Activated naive CD4-positive, alpha-beta T cell treated with anti-CD3 and anti-CD28 coated beads for 36 hours (primary cell): Measurements from ENCODE around the gene LGALS3. TPM values are rescaled to one million over a fixed set of nuclear protein-coding genes. Genes with fewer than 3 reads are reported as not detected.

Experiments used
- CTCF ChIA-PET: fragments of 350-600 bp; sonication (Branson Sonifier 250); formaldehyde crosslinking; loops from one replicate; lab custom pipeline; 2021; ENCODE audit warnings: antibody characterized with exemption; lab: Charles Lee
- DNase-seq: peaks from one replicate; pipeline ENCODE4 v3.0.0-alpha.2; 2020
- H3K27ac Mint-ChIP-seq: one replicate; pipeline ENCODE4 v1.8.0; 2021; ENCODE audit warnings: mild to moderate bottlenecking, mixed read lengths
- H3K27me3 Mint-ChIP-seq: one replicate; pipeline ENCODE4 v1.8.0; 2021; ENCODE audit warnings: low read depth, mixed read lengths
- H3K36me3 Mint-ChIP-seq: one replicate; pipeline ENCODE4 v1.8.0; 2021; ENCODE audit warnings: low read depth, mixed read lengths
- H3K4me1 Mint-ChIP-seq: one replicate; pipeline ENCODE4 v1.8.0; 2021; ENCODE audit warnings: low read depth, mixed read lengths
- H3K4me3 Mint-ChIP-seq: one replicate; pipeline ENCODE4 v1.8.0; 2021; ENCODE audit warnings: mild to moderate bottlenecking, moderate library complexity, mixed read lengths
- H3K9me3 Mint-ChIP-seq: one replicate; pipeline ENCODE4 v1.8.0; 2021; ENCODE audit warnings: mixed read lengths
- intact Hi-C: fragments of 100-400 bp; cut with micrococcal nuclease; formaldehyde crosslinking; loops from one replicate; pipeline ENCODE4 v1.15.1; 2023
- total RNA-seq, 2 experiments: library from RNA; stranded (reverse); gene quantifications; one replicate each; pipeline ENCODE4 v1.2.3, GENCODE V29; 2021

The LGALS3 gene
- total RNA-seq, 2 experiments from 2014 or later, result 1.1 to 1.3 TPM

DNA sequence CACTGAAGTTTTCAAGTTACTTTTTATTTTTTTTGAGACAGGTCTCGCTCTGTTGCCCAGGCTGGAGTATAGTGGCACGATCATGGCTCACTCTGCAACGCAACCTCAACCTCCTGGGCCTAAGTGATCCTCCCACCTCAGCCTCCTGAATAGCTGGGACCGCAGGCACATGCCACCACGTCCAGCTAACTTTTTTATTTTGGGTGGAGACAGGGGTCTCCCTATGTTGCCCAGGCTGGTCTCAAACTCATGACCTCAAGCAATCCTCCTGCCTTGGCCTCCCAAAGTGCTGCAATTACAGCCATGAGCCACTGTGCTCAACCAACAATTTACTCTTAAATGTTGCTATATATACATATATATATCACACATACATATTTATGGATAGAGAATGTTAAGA, 27.4 kb upstream of the LGALS3 start:
- H3K27me3 Mint-ChIP-seq, result no peaks in the 10 kb centered on the region
- no peak for DNase-seq
- intact Hi-C loops, result loop anchor here (1.0 kb wide), 1 partner anchor 273 kb away; no protein-coding TSS in a partner anchor
- H3K36me3 Mint-ChIP-seq, result no peaks in the 10 kb centered on the region
- H3K4me3 Mint-ChIP-seq, result no peak overlapping the region
- CTCF ChIA-PET, result interaction anchor here (1.6 kb wide), 1 partner anchor 51 kb away, joined by 6 read pairs; the partner anchor contains the start of gene MAPK1IP1L
- H3K4me1 Mint-ChIP-seq, result peaks cover 41% of the 10 kb centered on the region
- H3K9me3 Mint-ChIP-seq, result no peaks in the 10 kb centered on the region
- no peak overlapping the region for H3K27ac Mint-ChIP-seq

GRCh38 chr14:55102141-55102621, 26.9 kb upstream of the LGALS3 start:
- Mint-ChIP-seq H3K27me3 (no peaks in the 10 kb centered on the region), H3K36me3 (no peaks in the 10 kb centered on the region), H3K27ac (no peak overlapping the region), H3K4me3 (no peak overlapping the region), H3K9me3 (no peaks in the 10 kb centered on the region), H3K4me1 (peaks cover 38% of the 10 kb centered on the region)
- peak; percentile 70 for DNase-seq
- intact Hi-C loops, result loop anchor here (1.0 kb wide), 1 partner anchor 272 kb away; no protein-coding TSS in a partner anchor
- CTCF ChIA-PET, result interaction anchor here (1.2 to 1.6 kb wide), 2 partner anchors 9 to 51 kb away, joined by 4 to 6 read pairs; partner anchors contain the start of gene MAPK1IP1L

- DNase-seq, result peak; percentile 54
- Mint-ChIP-seq H3K27ac (peak overlapping the region; percentile 67), H3K27me3 (no peaks in the 10 kb centered on the region), H3K4me3 (no peak overlapping the region), H3K36me3 (no peaks in the 10 kb centered on the region), H3K9me3 (no peaks in the 10 kb centered on the region), H3K4me1 (peaks cover 37% of the 10 kb centered on the region)
- intact Hi-C loops, result loop anchor here (1.0 kb wide), 1 partner anchor 31 kb away; no protein-coding TSS in a partner anchor
- CTCF ChIA-PET, result interaction anchor here (0.5 to 1.6 kb wide), 6 partner anchors 10 to 335 kb away, joined by 3 to 6 read pairs (median 4); partner anchors contain the start of genes DLGAP5 and MAPK1IP1L
These were observed 25.9 kb upstream of the LGALS3 start for GRCh38 chr14:55103005-55103640.

DNA sequence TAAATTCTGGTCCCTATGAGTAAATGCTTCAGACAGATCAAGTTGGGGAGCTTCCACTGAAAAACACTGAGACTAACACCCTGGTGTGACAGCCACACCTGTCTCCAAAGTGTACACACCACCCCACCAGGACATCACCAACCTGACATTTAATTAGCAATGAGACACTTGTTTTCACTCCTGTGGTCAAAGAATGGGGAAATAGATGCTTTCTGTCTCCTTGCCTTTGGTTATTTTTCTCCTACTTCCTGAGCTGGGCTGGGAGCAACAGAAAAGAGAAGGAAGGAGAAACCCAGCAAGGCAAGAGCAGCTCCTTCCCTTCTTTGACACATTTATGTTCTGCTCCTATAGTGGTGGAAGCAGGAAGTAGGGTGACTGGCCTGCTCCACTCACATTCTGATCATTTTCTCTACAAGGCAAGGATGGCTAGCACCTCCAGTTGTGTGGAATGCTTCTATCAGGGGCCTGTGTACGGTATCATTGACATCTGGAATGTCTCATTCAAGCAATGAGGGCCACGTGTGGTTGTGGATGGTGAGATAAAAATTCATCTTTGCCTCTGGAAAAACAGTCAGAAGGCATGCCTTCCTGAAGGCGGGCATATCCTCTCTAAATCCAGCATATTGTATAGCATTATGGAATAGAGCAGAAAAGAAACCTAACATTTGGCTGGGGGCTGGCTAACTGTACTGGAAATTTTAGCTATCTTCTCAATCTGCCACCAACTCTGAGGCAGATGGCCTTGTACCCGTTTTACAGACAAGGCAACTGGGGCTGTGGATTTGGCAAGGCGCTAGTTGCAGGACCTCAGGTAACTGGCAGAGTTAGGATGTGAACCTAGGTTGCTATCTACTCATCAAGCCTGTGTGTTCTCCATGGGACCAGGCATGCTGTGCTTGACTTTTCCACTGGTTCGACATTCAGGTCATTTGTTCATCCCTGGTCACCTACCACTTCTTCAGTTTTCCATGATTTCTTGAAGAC, 24.8 kb upstream of the LGALS3 start:
- peaks cover 32% of the 10 kb centered on the region for H3K4me1 Mint-ChIP-seq
- no peak for DNase-seq
- CTCF ChIA-PET, result interaction anchor here (1.2 to 1.5 kb wide), 3 partner anchors 55 to 334 kb away, joined by 3 to 4 read pairs (median 3); partner anchors contain the start of gene DLGAP5
- no peaks in the 10 kb centered on the region for H3K9me3 Mint-ChIP-seq
- H3K36me3 Mint-ChIP-seq, result no peaks in the 10 kb centered on the region
- intact Hi-C loops, result loop anchor here (1.0 kb wide), 1 partner anchor 32 kb away; no protein-coding TSS in a partner anchor
- no peaks in the 10 kb centered on the region for H3K27me3 Mint-ChIP-seq
- peak overlapping the region; percentile 32 for H3K27ac Mint-ChIP-seq
- no peak overlapping the region for H3K4me3 Mint-ChIP-seq

DNA sequence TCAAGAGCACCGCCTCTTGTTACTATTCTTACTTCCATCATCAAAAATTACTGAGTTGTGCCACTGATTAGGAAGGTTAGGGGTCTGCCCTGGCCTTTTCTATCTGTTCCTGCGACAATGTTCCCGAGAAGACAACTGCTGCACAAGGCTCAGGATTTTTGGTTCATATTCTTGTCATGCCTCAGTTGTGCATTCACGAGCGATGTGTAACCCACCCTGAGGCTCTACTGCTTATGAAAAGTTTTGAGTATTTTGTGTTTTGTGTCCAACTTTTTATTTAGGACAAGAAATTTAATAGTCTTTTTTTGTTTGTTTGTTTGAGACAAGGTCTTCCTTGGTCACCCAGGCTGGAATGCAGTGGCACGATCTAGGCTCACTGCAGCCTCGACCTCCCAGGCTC, 23.1 kb upstream of the LGALS3 start:
- DNase-seq, result no peak
- Mint-ChIP-seq H3K36me3 (no peaks in the 10 kb centered on the region), H3K4me3 (no peak overlapping the region), H3K27me3 (no peaks in the 10 kb centered on the region), H3K27ac (no peak overlapping the region), H3K4me1 (peaks cover 32% of the 10 kb centered on the region), H3K9me3 (no peaks in the 10 kb centered on the region)
- CTCF ChIA-PET, result interaction anchor here (0.6 kb wide), 2 partner anchors 8 to 165 kb away, joined by 4 read pairs; no protein-coding TSS in a partner anchor
- intact Hi-C loops, result no loop called here

- no peak overlapping the region for H3K4me3 Mint-ChIP-seq
- no peaks in the 10 kb centered on the region for H3K9me3 Mint-ChIP-seq
- CTCF ChIA-PET, result no interaction called here
- H3K4me1 Mint-ChIP-seq, result peaks cover 21% of the 10 kb centered on the region
- no peaks in the 10 kb centered on the region for H3K36me3 Mint-ChIP-seq
- no peak overlapping the region for H3K27ac Mint-ChIP-seq
- no peaks in the 10 kb centered on the region for H3K27me3 Mint-ChIP-seq
- DNase-seq, result peak; percentile 25
- intact Hi-C loops, result no loop called here
These were observed 21.1 kb upstream of the LGALS3 start for GRCh38 chr14:55107766-55108554.

GRCh38 chr14:55109836-55110235, 19.2 kb upstream of the LGALS3 start:
- Mint-ChIP-seq H3K27ac (no peak overlapping the region), H3K36me3 (no peaks in the 10 kb centered on the region), H3K4me3 (no peak overlapping the region), H3K4me1 (peaks cover 8% of the 10 kb centered on the region), H3K9me3 (no peaks in the 10 kb centered on the region), H3K27me3 (no peaks in the 10 kb centered on the region)
- intact Hi-C loops, result no loop called here
- CTCF ChIA-PET, result interaction anchor here (0.6 kb wide), 2 partner anchors 63 to 95 kb away, joined by 3 read pairs; no protein-coding TSS in a partner anchor
- no peak for DNase-seq

GRCh38 chr14:55111122-55111708, 17.8 kb upstream of the LGALS3 start:
- Mint-ChIP-seq H3K9me3 (no peaks in the 10 kb centered on the region), H3K36me3 (no peaks in the 10 kb centered on the region), H3K4me3 (no peak overlapping the region), H3K27ac (no peak overlapping the region), H3K27me3 (no peaks in the 10 kb centered on the region), H3K4me1 (peaks cover 8% of the 10 kb centered on the region)
- no peak for DNase-seq
- intact Hi-C loops, result no loop called here
- CTCF ChIA-PET, result no interaction called here

DNA sequence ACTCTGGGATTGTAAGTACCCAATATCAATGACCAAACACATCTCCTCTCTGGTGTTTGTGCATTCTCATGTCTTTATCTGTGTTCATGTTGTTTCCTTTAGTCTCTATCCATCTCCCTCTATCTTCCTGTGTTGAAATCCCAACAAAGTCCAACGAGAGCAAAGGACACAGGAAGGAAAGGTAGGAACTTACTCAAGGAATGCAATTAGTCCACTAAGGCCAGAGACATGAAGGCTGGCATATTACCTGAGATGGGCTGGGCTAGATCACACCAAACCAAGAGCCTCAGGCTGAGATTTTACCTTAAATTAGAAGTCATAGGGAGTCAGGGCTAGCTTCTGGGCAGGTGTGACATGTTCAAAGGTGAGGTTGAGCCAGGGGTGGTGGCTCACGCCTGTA, 14.3 kb upstream of the LGALS3 start:
- Mint-ChIP-seq H3K4me3 (no peak overlapping the region), H3K36me3 (no peaks in the 10 kb centered on the region), H3K27ac (no peak overlapping the region), H3K9me3 (no peaks in the 10 kb centered on the region), H3K27me3 (no peaks in the 10 kb centered on the region), H3K4me1 (no peaks in the 10 kb centered on the region)
- CTCF ChIA-PET, result no interaction called here
- intact Hi-C loops, result no loop called here
- no peak for DNase-seq

DNA sequence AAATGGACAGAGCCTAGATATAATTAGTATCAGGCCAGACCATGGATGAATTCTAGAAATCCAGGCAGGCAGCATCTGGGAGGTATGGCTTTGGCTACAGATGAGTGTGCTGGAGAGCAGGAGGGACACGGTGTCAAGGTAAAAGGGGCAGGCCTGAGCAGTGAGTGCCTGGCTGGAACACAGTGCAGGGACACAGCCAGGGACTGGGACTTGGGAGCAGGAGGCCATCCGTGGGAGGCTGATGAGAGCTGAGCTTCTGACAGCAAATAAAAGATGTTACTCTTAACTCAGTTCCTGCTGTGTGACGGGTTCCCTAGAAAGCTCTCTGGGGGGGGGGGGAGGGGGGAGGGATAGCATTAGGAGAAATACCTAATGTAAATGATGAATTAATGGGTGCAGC, 13.6 kb upstream of the LGALS3 start:
- intact Hi-C loops, result no loop called here
- H3K27me3 Mint-ChIP-seq, result no peaks in the 10 kb centered on the region
- DNase-seq, result no peak
- H3K36me3 Mint-ChIP-seq, result no peaks in the 10 kb centered on the region
- no peaks in the 10 kb centered on the region for H3K9me3 Mint-ChIP-seq
- H3K27ac Mint-ChIP-seq, result no peak overlapping the region
- no peaks in the 10 kb centered on the region for H3K4me1 Mint-ChIP-seq
- CTCF ChIA-PET, result no interaction called here
- H3K4me3 Mint-ChIP-seq, result no peak overlapping the region

DNA sequence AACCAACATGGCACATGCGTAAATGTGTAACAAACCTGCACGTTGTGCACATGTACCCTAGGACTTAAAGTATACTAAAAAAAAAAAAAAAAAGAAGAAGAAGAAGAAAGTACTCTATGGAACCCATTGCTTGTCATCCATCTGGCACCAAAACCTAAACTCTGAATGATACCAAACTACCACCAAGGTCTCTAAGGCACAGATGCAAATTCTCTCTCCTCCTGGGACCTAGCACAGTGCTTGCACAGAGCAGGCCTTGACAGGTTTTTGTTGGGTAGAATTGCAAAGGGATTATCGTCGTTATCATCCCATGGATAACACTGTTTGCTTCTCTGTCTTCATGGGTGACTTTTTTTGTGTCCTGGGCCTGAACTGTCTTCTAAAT, 13.2 kb upstream of the LGALS3 start:
- DNase-seq, result no peak
- intact Hi-C loops, result no loop called here
- H3K4me3 Mint-ChIP-seq, result no peak overlapping the region
- H3K36me3 Mint-ChIP-seq, result no peaks in the 10 kb centered on the region
- no peak overlapping the region for H3K27ac Mint-ChIP-seq
- CTCF ChIA-PET, result no interaction called here
- no peaks in the 10 kb centered on the region for H3K27me3 Mint-ChIP-seq
- H3K9me3 Mint-ChIP-seq, result no peaks in the 10 kb centered on the region
- no peaks in the 10 kb centered on the region for H3K4me1 Mint-ChIP-seq
